G401 (cell line): ENCODE data around the gene ANXA4. TPM values are rescaled to one million over a fixed set of nuclear protein-coding genes. Genes with fewer than 3 reads are reported as not detected.
"Not testable (repeated sequence)": the region's sequence is repeated elsewhere in the genome, so short reads cannot be mapped to it uniquely, and the experiment has no call there.

Experiments used
- DNase-seq: peaks from one replicate; pipeline ENCODE4 v3.0.0-alpha.2; 2015; ENCODE audit warnings: low spot score
- in situ Hi-C: cut with HindIII; loops from 2 replicates; pipeline ENCODE4 v1.10.0; 2016; ENCODE audit warnings: low sequenced_read_pairs, mixed read lengths
- total RNA-seq: library from RNA; depleted of rRNA; stranded (reverse); fragments of >200 nt; shearing (Covaris generic); gene quantifications from 2 replicates; pipeline ENCODE4 v1.2.3, GENCODE V29; 2014

Gene ANXA4
- total RNA-seq, 1 experiment from 2014 or later: 64.8 TPM

GRCh38 chr2:69771461-69771860 lies 29.5 kb downstream of the ANXA4 start:
- in situ Hi-C loops: no loop called here

GRCh38 chr2:69773206-69773605 lies 31.3 kb downstream of the ANXA4 start:
- DNase-seq: no peak
- in situ Hi-C loops: no loop called here

More at GRCh38 chr2:69771461-69771860, 29.5 kb downstream of the ANXA4 start:
- no peak for DNase-seq

- DNase-seq, in situ Hi-C loops: not testable (repeated sequence)
These were observed 32.5 kb downstream of the ANXA4 start for GRCh38 chr2:69774258-69774983.

GRCh38 chr2:69774984-69775982 lies 33.3 kb downstream of the ANXA4 start:
- no peak for DNase-seq
- in situ Hi-C loops: no loop called here

- in situ Hi-C loops: no loop called here
- no peak for DNase-seq
These were observed 35.2 kb downstream of the ANXA4 start for GRCh38 chr2:69776886-69777785.

- no peak for DNase-seq
- in situ Hi-C loops: no loop called here
These were observed 35.8 kb downstream of the ANXA4 start for GRCh38 chr2:69777786-69778105.

- in situ Hi-C loops: no loop called here
- no peak for DNase-seq
These were observed 37.5 kb downstream of the ANXA4 start for GRCh38 chr2:69779258-69780001.

- in situ Hi-C loops: no loop called here
- no peak for DNase-seq
These were observed 39.0 kb downstream of the ANXA4 start for GRCh38 chr2:69780921-69781320.

- in situ Hi-C loops: no loop called here
- no peak for DNase-seq
These were observed 39.7 kb downstream of the ANXA4 start for GRCh38 chr2:69781321-69782248.

GRCh38 chr2:69784228-69784627 lies 42.3 kb downstream of the ANXA4 start:
- no peak for DNase-seq
- in situ Hi-C loops: no loop called here

GRCh38 chr2:69785358-69785757 lies 43.4 kb downstream of the ANXA4 start:
- in situ Hi-C loops: no loop called here
- DNase-seq: no peak

- in situ Hi-C loops: no loop called here
- no peak for DNase-seq
These were observed 44.2 kb downstream of the ANXA4 start for GRCh38 chr2:69786052-69786560.

- in situ Hi-C loops: no loop called here
- DNase-seq: peak; percentile 17
These were observed 47.3 kb downstream of the ANXA4 start for GRCh38 chr2:69789175-69789721.

- in situ Hi-C loops: no loop called here
- peak; percentile 9 for DNase-seq
These were observed 48.1 kb downstream of the ANXA4 start for GRCh38 chr2:69789772-69790600.

- in situ Hi-C loops: no loop called here
- peak; percentile 13 for DNase-seq
These were observed 48.6 kb downstream of the ANXA4 start for GRCh38 chr2:69790601-69790959.

GRCh38 chr2:69791045-69791444 lies 49.1 kb downstream of the ANXA4 start:
- in situ Hi-C loops: no loop called here
- DNase-seq: no peak
